Measurements from ENCODE around the gene ABHD6.
"Not testable (repeated sequence)": the region's sequence is repeated elsewhere in the genome, so short reads cannot be mapped to it uniquely, and the experiment has no call there.

ABHD6 gene

DNA sequence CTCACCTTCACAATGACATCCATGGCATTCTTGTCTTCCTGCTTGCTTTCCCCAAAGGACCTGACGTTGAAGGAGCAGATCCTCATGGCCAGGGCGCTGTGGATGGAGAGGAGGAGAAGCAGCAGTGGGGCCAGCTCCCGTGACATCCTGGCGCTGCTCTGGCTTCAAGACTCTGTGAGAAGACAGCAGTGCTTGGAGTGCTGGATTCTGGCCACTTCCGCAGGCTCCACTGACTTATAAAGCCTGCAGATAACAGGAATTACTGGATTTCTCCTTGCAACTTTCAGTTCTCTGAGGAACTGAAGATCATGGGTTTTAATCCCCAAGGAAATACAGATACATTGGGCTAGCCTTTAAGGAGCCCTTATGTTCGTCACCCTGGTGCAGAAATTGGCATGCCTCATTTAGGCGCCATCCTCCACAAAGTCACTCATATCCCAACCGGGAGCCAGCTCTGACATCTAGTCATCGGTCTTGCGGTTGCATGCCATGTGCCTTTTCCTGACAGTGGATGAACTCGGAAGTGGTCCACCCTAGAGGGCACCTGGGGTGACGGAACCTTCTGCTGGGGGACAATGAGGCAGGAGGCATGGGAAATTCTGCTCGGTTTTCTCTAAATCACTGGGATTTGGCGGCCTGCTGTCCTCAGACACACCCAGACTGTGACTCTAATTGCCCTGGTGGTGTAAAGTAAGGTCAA lies 26.7 kb upstream of the ABHD6 start, which contains the start of gene DNASE1L3:
DNASE1L3 (minus strand) TSS at position 212 of the 700 bp plus-strand sequence; CDS start at position 146, 66 bp downstream.
- no peak for DNase-seq

DNA sequence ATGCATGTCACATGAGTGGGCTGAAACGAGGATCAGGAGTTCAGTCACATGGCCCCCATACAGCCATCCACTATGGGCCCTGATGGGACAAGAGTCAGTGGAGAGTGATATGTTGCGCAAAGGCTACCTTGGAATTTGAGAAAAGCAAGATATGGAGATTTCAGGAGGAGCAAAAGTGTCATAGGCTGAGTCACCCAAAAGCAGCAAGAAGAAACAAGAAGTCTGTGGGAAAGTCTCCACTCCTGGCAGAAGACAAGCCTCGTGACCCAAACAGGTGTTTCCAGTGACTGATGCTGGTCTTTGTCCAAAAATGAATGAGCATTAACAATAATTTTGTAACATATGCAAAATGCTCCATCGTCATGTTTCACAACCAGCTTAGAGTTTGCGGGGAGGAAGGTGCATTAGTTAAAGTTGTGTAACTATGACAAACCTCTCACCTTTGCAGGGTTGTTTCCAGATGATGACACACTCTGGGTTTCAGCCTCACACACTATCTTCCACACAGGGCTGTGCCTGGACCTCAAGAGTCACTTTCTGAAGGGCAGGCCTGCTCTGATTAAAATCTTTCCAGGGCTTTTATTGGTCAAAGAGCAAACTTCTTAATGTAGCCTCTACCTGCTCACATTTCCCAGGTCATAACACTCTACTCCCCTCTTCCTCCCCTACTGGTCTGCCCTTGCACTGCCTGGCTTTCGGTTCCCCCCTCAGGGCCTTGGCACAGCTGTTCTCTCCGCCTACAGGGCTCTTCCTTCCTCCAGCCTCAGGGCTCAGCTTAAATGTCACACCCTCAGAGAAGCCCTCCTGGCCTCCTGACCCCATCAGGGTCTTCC lies 22.9 kb upstream of the ABHD6 start:
- peak; percentile 45 to 62 for DNase-seq

DNA sequence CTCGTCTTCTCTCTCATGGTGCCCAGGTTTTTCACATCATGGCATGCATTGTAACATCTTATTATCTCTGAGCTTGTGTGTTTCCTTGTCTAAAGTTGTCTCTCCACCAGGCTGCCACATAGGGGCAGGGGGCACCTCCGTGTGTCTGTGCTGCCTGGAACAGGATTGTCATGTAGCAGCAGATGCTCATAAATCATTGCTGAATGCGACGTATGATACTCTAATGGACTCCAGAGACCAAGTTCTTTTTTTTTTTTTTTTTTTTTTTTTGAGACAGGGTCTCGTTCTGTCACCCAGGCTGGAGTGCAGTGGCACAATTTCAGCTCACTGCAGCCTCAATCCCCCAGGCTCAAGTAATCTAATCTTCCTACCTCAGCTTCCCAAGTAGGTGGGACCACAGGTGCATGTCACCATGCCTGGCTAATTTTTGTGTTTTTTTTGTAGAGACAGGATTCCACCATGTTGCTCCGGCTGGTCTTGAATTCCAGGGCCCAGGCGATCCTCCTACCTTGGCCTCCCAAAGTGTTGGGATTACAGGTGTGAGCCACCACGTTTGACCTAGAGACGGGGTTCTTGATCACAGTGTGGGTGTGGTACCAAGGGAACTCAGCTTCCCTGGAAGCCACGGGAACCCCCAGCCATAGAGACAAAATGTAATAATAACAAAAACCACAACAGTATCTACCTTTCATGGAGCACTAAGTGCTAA lies 22.1 kb upstream of the ABHD6 start:
- no peak for DNase-seq

DNA sequence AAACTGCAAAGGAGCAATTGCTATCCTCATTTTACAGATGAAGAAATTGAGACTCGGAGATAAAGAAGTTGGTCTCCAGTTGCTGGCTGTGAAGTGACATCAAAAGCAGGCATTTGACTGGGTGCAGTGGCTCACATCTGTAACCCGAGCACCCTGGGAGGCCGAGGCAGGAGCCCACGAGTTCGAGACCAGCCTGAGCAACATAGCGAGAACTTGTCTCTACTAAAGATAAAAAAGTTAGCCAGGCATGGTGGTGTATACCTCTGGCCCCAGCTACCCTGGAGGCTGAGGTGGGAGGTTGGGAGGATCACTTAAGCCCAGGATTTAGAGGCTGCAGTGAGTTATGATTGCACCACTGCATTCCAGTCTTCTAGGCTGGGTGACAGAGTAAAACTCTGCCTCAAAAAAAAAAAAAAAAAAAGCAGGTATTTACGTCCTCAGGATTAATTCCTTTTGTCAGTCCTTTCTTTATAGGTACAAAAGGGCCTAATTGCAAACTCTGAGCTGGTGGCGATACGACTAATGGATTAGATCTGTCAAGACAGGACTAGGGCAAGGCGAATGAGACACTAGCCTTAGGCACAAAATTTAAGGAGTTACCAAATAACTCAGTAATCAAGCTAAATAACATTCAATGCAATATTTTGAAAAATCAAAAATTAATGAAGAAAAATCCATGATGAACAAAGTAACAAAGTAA lies 20.9 kb upstream of the ABHD6 start:
- no peak for DNase-seq

DNA sequence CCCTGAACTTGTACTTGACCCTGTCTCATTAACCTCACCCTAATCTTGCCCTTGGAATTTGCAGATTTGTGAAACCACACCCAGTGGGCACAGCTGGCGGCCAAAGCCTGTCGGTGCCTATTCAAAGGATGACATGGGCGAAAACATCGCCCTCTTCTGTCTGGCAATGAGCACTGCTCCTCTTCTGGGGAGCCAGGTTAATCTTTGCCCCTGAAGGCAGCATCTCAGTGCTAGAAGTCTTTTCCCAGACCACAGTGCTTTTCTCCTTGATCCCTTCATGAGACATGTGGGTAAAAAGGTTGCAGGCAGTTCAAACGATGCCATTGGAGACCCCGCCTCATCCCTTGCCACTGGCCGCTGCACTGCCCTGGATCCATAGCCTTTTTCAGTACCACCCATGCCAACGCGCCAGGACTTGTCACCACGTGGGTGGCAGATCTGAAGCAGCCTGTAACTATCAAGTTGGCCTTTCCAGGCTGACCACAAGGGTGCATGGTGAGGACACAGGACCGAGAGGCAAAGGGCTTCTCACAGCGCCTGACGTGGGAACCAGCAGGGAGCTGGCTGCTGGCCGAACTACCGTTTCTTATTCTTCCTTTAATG lies 20.3 kb upstream of the ABHD6 start:
- peak; percentile 60 to 65 for DNase-seq

DNA sequence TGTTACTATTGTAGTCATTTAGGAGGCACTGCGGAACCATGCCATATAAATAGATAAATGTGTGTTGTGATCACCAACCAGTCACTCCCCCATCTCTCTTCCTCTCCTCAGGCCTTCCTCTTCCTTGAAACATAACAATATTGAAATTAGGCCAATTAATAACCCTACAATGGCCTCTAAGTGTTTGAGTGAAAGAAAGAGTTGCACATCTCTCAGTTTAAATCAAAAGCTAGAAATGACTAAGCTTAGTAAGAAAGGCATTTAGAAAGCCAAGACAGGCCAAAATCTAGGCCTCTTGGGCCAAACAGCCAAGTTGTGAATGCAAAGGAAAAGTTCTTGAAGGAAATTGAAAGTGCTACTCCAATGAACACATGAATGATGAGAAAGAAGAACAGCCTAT lies 18.7 kb upstream of the ABHD6 start:
- DNase-seq, result no peak

DNA sequence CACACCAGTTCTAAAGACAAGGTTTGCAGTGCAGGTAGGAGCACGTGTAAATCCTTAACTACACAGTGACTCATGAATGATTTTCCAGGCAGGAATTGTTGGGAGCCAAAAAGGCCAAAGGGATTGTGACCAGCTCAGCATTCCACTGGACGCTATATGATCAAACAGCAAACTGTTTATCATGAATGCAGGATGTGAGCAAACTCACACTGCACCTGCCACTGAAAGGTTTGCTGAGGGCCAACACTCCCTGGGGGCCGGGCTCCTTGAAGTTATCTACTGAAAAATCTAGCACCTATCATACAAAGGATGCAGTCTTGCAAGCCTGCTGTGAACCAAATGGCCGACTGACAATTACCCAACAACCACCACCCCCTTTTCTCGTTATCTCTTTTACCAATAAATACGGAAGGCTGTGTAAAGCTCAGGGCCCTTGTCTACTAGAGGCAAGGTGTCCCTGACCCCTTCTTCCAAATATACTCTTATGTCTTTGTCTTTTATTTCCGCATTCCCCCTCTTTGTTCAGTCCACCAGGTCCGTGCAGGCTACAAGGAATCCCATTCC lies 15.3 kb upstream of the ABHD6 start:
- DNase-seq, result no peak

DNA sequence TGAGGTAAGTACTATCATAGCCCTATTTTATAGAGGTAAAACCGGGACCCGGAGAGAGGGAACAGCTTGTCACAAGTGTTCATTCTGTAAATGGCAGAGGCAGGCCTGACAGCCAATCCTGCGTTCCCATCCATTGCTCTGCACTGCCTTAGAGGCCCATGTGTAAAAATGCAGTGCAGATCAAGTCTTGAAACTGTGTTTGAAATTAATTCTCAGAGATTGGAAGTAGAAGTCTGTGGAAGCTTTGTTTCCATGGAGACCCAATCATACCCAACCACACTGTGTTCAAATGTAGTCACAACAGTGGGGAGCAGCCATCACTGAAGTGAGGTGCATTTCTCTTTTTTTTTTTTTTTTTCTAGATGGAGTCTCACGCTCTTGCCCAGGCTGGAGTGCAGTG lies 13.7 kb upstream of the ABHD6 start:
- no peak for DNase-seq

DNA sequence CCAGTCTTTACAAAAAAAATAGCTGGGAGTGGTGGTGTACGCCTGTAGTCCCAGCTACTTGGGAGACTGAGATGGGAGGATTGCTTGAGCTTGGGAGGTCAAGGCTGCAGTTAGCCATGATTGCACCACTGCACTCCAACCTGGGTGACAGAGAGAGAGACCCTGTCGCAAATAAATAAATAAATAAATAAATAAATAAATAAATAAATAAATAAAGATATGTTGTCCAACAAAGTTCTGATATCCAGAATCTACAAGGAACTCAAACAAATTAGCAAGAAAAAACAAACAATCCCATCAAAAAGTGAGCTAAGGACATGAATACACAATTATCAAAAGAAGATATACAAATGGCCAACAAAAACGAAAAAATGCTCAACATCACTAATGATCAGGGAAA lies 9.7 kb upstream of the ABHD6 start:
- DNase-seq, result not testable (repeated sequence)

DNA sequence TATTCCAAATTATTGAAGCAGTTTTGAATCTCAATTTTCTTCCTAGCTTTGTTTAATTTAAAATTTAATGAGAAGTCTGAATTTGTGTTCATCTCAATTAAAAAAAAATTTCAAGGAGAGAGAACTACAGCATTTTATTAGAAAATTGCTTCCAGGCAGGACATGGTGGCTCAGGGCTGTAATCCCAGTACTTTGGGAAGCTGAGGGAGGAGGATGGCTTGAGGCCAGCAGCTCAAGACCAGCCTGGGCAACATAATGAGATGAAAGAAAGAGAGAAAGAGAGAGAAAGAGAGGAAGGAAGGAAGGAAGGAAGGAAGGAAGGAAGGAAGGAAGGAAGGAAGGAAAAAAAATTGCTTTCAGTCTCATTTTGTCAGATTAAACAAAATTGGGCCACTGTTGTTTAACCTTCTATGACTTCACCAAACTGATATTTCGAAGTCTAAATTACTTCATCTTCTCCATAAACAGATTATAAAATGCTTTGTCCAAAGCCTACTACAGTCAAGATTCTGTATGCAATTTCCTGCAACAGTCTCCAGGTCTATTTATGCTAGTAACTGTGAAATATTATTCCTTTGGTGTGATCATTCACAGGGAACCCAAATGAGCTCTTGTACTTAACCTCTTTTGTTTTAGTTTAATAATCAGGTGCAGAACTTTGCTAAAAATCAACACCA lies 6.6 kb upstream of the ABHD6 start:
- DNase-seq, result no peak

DNA sequence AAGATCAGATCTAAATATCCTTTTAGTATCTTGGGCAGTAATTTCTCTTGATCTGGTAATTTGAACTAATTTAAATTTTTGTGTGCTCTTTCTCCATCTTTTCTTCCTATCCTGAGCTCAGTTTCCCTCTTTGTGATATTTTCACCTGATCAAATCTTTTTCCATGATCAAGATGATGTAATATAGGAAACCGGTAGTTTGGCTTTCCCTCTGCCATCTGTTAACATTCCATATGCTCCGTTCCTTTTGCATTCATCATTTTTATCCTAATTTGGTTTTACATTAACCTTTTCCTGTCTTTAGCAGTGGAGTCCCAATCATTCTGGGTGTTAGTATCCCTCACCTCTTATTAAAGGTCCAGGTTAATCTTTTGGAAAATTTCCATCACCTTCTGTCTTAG lies 5.9 kb upstream of the ABHD6 start:
- no peak for DNase-seq

DNA sequence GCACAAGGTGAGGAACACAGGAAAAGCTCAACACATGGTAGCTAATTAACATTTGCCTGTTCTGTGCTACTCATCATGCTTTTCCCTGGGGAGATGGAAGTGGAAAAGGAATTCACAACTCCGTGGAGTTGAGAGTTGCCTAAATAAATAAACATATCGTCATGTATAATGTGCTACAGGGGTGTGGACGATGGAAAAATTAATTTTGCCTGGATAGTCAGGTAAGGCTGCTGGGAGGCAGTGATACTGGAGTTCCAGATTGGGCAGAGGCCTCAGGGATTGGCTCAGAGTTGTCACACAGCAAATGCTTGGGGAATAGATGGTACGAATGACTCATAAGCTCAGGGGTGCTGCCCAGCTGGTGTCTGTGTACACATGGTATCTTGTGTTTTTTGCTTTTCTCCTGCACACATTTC lies 3.1 kb upstream of the ABHD6 start:
- no peak for DNase-seq

DNA sequence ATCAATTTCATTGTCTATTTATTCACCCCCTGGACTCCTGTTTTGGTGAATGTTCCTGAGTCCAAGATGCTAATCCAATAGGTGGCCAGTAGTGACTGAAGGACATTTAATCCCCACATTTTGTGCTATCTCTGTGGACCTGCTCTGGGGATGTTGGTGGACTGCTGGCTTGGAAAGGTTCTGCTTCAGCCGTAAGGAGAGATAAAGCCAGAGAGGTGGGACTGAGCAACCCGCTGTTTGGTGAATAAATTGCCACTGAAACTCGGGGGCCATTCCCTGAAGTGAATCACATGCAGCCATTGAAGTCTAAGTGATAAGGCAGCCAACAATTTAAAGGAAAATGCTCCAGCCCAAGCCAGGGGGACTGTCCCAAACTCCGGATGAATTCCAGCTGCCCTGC lies 1.6 kb upstream of the ABHD6 start:
- DNase-seq, result no peak

DNA sequence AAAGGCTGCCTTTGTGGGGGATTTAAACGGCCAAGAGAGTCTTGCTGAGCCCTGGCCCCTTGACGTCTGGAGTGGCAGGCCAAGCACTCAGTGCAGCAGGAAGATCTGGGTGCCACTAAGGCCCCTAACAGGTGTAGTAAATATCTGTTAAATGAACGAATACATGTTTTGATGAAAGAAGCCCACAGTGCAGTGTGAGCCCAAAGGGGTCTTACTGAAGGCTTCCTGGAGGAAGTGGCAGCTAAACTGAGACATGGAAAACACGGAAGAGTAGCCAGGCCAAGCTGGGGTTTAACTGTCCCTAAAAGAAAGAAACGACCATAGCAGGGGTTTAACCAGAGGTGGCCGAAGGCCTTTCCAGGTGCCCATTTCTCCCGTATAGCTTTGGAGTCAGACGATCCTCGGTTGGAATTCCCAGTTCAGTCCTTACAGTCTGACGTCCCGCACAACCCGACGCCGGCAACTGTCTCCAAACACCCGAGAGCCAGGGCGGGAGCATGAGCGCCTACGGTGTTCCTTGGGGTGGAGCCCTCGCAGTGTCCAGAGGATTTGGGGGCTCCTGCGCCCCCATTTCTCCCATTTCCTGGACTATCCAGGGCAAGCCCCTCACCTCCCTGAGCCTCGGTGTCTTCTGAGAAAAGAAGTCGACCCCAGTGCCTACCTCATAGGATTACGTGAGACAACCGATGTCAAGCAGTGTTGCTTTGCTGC lies 910 bp upstream of the ABHD6 start:
- DNase-seq, result no peak

DNA sequence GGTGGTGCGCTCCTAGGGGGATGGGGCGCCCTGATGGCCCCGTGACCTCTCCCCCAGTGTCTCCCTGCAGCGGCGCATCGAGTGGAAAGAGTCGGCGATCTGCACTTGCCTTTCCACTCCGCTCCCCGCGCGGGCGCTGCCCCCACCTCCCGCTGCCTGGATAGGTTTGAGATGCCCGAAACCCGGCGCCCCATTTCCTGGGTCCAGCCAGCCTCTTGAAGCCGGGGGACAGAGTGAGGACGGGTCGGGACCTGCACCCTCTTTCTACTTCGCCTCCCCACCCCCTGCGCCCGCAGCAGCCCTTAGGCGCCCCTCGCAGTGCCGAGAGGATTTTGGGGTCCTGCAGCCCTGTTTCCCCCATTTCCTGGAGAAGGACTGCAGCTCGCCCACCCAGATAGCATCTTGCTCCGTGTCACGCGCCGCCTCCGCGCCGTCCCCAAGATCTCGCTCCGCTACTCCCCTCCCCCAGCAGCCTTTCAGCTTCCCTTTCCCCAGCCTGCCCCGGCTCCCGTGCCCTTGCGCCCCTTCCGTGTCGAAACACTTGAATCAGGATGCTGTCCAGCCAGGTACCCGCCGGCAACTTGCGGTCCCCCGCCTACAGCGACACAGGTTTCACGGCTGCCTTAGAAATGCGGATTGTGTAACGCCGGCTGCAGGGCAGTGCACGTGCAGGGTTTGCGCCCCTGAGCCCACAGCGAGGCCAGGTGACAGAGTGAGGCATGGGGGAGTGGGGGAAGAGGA lies 519 bp downstream of the ABHD6 start:
- peak; percentile 36 to 64 for DNase-seq

DNA sequence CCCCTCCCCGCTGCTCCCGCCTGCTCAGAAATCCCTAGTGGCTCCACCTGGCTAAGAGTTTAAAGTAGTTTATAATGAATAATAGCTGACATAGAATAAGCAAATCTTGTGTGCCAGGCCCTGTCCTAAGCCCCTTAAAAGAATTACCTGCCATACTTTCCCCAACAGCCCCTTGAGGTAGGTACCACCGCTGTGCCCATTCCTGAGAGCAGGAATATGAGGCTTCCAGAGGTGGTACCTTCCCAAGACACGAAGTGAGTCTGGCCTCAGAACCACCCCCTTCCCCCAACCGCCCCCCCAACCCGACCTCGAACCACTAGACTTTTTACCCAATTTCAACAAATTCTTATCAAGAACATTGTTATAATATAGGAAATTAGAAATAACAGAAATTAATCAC lies 1.2 kb downstream of the ABHD6 start:
- no peak for DNase-seq

DNA sequence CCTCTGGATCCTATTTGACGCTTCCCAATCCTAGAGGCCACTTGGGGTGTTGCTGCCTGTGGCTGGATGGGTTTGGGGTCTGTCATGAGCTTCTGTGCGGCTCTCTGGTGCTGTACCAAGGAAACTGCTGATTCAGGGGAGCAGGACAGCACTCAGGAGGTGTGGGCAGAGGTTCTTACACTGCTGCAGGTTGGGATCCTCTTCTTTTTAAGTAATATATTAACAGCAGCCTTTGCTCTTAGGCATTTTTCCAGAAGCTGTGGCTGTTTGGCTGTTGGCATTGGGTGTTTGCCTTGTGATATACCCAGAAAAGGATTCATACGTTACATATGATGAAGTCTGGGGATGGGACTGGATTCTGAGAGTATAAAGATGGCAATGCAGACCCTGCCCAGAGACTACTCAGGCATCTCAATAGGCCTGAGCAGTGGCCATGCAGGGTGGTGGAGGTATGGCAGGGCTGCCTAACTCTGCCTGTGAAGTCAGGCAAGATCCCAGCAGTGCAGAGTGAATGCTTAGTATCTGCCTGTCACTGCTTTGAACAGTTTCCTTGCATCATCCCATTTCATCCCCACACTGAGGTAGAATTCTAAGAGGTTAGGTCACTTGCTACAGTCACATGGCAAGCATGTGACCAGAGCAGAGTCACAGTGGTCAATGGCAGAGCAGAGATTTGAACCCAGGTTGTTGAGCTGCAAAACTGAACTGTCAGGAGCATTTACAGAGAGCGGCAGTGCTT lies 3.9 kb downstream of the ABHD6 start:
- no peak for DNase-seq

DNA sequence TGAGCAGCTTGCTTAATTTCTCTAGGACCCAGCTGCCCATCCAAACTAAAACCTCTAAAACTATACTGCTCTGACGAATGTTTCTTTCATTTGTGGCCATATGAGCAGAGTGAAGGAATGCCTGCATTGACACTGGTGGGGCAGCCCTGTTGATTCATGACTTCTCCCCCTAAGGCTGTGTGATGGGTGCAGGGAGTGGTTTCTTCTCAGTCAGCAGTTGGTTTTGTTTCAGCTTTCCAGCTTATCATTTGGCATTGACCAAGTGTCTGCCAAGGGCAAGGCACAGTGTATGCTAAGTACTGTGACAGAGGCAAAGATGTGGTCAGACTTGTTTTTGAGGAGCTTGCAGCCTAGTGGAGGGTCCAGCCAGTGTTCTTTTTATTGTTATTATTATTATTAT lies 4.7 kb downstream of the ABHD6 start:
- DNase-seq, result no peak

DNA sequence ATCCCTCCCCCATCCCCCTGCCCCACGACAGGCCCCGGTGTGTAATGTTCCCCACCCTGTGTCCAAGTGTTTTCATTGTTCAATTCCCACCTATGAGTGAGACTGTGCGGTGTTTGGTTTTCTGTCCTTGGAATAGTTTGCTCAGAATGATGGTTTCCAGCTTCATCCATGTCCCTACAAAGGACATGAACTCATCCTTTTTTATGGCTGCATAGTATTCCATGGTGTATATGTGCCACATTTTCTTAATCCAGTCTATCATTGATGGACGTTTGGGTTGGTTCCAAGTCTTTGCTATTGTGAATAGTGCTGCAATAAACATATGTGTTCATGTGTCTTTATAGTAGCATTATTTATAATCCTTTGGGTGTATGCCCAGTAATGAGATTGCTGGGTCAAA lies 5.3 kb downstream of the ABHD6 start:
- DNase-seq, result not testable (repeated sequence)

Data from activated CD4-positive, alpha-beta T cell treated with anti-CD3 and anti-CD28 coated beads, Interleukin-2, amount 50 U/mL, for 48 hours (primary cell).